Mucosa of stomach (tissue), 1 donor: ENCODE results near the gene SPAG7.

Source experiments
- H3K27me3 ChIP-seq: one replicate; pipeline ENCODE4 v1.7.0; 2013; ENCODE audit warnings: mild to moderate bottlenecking, low read length; ENCODE audit not compliant: control insufficient read depth, insufficient read depth
- H3K36me3 ChIP-seq: one replicate; pipeline ENCODE4 v1.7.0; 2013; ENCODE audit warnings: low read length; ENCODE audit not compliant: control insufficient read depth, insufficient read depth
- H3K4me1 ChIP-seq: one replicate; pipeline ENCODE4 v1.7.0; 2013; ENCODE audit warnings: mild to moderate bottlenecking, low read length; ENCODE audit not compliant: control insufficient read depth, insufficient read depth
- H3K4me3 ChIP-seq: one replicate; pipeline ENCODE4 v1.7.0; 2013; ENCODE audit warnings: low read length
- H3K9ac ChIP-seq: one replicate; pipeline ENCODE4 v1.7.0; 2013; ENCODE audit warnings: mild to moderate bottlenecking, low read length, moderate library complexity
- H3K9me3 ChIP-seq: one replicate; pipeline ENCODE4 v1.7.0; 2013; ENCODE audit warnings: mild to moderate bottlenecking, low read length, moderate library complexity; ENCODE audit not compliant: control insufficient read depth
- donor health status: Pancreatic carcinoma.

The SPAG7 gene

DNA sequence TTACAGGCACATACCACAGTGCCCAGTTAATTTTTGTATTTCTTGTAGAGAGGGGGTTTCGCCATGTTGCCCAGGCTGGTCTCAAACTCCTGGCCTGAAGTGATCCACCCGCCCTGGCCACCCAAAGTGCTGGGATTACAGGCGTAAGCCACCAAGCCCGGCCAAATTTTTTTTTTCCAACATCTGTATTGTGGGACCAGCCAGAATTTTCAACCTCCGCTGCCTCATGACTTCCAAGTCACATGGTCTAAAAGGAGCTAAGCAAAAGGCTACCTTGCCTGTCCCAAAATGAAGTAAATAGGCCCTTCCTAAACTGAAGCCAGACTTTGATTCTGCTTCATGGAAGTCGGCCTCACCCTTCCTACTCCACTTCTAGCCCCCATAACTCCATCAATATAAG, 4.2 kb upstream of the SPAG7 start:
- H3K4me3 ChIP-seq = no peak overlapping the region
- no peaks in the 10 kb centered on the region for H3K9me3 ChIP-seq
- no peak overlapping the region for H3K9ac ChIP-seq
- no peaks in the 10 kb centered on the region for H3K27me3 ChIP-seq
- peaks cover 14% of the 10 kb centered on the region for H3K4me1 ChIP-seq
- peaks cover 11% of the 10 kb centered on the region for H3K36me3 ChIP-seq

DNA sequence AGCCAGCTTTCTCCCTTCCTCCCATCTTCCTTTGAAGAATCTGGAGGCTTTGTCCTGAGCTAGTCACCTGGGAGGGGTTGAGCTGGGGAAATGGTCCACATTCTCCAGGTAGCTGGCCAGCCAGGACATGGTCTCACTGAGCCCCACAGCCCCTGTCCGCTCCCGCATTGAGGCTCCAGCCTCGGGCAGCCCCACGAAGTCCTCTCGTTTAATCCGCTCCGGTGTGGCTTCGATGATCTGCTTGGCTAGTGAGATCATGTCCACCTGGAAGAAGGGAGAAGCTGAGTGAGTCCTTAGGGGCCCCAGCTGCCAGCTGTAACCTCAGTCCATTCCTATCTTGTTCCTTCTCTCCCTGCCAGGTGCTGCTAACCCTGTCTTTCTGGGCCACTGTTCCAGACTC, 2.7 kb upstream of the SPAG7 start:
- Histone ChIP-seq H3K4me3 (no peak overlapping the region), H3K9ac (no peak overlapping the region), H3K27me3 (no peaks in the 10 kb centered on the region), H3K4me1 (peaks cover 20% of the 10 kb centered on the region), H3K9me3 (no peaks in the 10 kb centered on the region), H3K36me3 (peaks cover 11% of the 10 kb centered on the region)

DNA sequence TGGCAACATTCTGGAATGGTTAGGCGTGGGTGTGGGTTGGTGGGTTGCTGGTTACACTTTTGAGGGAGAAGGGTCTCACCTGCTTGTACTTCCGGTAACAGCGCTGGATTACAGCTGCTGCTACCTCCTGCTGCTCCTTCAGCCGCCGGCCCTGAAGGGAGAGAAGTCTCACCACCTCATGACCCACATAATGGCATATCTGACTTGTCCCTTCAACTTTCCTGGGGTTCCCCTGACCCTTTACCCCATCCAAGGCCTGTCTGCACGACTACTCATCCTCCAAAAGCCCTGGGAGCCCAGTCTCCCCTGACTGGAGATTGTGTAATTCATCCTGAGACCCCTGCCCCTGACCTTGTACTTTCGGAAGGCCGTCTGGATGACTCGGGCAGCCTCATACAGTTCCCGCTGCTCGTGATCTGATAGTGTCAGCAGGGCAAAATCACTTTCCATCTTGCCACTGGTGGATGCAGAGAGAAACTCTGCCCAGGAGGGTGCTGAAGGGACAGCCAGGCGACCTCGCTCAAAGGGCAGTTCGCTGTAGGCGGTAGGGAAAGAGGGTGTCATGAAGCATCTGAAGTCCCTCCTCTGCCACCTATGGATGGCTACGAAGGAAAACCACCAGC, 2.0 kb upstream of the SPAG7 start:
- Histone ChIP-seq H3K9ac (no peak overlapping the region), H3K27me3 (no peaks in the 10 kb centered on the region), H3K4me3 (no peak overlapping the region), H3K9me3 (no peaks in the 10 kb centered on the region), H3K36me3 (peaks cover 8% of the 10 kb centered on the region), H3K4me1 (peaks cover 20% of the 10 kb centered on the region)

DNA sequence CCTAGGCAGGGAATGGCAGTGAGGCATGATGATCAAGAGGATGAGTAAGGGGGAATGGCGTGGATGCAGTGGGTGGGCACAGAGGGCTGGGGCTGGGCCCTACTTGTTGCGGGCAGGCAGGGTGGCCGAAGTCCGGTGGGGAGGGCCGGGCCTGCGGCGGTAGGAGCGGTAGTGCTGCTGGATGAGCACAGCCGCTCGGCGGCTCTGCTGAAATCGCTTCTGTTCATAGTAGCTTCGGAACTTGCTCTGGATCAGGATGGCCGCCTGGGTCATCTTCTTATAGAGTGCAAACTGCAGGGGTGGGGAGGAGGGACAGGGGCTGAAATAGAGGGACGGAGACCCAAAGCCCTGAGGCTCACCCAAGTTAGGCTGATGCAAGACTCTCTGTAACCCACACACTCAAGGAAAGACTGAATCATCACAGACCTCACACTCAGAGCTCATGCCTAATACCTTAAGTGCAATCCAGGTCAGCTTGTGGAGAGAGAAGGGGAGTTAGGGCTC, 1.5 kb upstream of the SPAG7 start:
- no peak overlapping the region for H3K4me3 ChIP-seq
- peaks cover 20% of the 10 kb centered on the region for H3K4me1 ChIP-seq
- H3K9ac ChIP-seq = peak overlapping the region; percentile 85
- H3K27me3 ChIP-seq = no peaks in the 10 kb centered on the region
- no peaks in the 10 kb centered on the region for H3K9me3 ChIP-seq
- H3K36me3 ChIP-seq = peaks cover 2% of the 10 kb centered on the region

DNA sequence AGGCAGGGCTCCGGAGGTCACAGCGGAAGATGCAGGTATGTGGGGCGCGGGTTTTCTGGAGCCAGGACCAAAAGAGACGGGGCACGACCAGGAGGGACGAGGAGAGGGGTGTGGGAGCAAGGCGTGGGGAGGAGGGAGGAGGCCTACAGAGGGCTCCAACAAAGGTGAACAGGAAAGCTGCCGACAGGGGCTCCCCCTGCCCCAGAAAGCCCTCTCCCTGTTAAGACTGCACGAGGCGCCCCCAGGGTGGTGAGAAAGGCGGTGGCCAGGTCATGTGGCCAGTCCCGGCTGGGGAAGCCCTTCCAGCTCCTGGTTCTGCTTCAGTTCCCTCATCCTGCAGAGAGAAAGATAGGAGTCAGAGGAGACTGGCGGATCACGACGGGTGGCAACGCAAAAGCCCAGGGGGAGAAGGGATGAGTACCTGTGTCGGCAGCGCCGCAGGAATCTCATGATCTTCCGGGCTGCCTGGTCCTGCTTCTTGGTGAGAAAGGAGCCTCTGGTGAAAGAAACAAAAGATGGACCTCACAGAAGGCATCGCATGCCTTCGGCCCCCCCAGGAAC, 949 bp upstream of the SPAG7 start:
- H3K9me3 ChIP-seq = no peaks in the 10 kb centered on the region
- no peaks in the 10 kb centered on the region for H3K27me3 ChIP-seq
- H3K4me3 ChIP-seq = peak overlapping the region; percentile 77
- peaks cover 20% of the 10 kb centered on the region for H3K4me1 ChIP-seq
- peak overlapping the region; percentile 85 for H3K9ac ChIP-seq
- H3K36me3 ChIP-seq = no peaks in the 10 kb centered on the region

DNA sequence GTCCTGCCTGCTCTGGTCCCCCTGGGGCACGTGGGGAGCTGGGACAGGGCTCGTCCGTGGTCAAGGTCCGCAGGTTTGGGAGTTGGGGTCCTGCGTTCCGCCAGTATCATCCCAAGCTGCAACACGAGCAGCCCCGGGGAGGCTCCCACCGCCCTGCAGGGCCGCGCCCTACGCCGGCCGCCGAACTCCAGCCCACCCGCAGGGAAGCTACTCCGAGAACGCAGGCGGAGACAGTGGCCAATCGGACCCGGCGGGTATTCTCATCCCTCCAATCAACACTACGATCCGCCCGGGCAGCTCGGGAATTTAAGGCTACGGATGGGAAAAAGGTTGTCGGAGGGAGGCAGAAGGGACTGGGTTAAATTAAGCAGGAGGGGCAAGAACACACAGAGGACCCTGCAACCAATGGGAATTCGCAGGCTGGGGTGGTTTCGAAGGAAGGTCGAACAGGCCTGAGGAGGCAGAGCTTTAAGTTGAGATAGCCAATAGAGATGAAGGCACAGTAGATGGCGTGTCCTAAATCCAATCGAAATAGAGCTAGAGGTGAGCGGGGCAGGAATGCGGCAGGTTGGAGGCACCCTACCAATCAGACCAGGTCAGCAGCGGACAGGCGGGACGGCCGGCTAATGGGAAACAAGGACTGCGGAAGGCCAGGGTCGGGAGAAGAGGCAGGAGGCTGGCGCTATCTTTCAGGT, 626 bp downstream of the SPAG7 start:
- no peaks in the 10 kb centered on the region for H3K36me3 ChIP-seq
- H3K4me3 ChIP-seq = peak overlapping the region; percentile 78
- no peaks in the 10 kb centered on the region for H3K27me3 ChIP-seq
- H3K9ac ChIP-seq = peak overlapping the region; percentile 85
- no peaks in the 10 kb centered on the region for H3K9me3 ChIP-seq
- peaks cover 20% of the 10 kb centered on the region for H3K4me1 ChIP-seq

DNA sequence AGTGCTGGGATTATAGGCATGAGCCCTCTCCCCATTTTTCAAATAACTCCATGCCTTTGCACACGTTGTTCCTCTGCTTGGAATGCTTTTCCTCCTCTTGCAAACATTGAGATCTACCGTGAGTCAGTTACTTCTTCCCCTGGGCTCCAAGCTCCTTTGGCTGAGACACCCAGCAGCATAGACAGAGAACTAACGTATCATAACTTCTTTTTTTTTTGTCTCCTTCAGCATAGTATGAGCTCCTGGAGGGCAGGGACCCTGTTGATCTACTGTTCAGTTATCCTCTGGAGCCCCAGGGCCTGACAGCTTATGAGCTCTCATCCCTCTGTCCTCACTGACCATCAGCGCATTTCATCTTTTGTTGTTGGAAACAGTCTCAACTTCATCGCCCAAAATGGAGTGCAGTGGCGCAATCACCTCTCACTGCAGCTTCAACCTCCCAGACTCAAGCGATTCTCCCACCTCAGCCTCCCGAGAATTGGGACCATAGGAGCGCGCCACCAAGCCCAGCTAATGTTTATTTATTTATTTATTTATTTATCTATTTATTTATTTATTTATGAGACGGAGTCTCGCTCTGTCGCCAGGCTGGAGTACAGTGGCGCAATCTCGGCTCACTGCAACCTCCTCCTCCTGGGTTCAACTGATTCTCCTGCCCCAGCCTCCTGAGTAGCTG, 2.2 kb downstream of the SPAG7 start:
- no peaks in the 10 kb centered on the region for H3K36me3 ChIP-seq
- H3K9ac ChIP-seq = no peak overlapping the region
- peaks cover 20% of the 10 kb centered on the region for H3K4me1 ChIP-seq
- no peak overlapping the region for H3K4me3 ChIP-seq
- H3K9me3 ChIP-seq = no peaks in the 10 kb centered on the region
- H3K27me3 ChIP-seq = no peaks in the 10 kb centered on the region

DNA sequence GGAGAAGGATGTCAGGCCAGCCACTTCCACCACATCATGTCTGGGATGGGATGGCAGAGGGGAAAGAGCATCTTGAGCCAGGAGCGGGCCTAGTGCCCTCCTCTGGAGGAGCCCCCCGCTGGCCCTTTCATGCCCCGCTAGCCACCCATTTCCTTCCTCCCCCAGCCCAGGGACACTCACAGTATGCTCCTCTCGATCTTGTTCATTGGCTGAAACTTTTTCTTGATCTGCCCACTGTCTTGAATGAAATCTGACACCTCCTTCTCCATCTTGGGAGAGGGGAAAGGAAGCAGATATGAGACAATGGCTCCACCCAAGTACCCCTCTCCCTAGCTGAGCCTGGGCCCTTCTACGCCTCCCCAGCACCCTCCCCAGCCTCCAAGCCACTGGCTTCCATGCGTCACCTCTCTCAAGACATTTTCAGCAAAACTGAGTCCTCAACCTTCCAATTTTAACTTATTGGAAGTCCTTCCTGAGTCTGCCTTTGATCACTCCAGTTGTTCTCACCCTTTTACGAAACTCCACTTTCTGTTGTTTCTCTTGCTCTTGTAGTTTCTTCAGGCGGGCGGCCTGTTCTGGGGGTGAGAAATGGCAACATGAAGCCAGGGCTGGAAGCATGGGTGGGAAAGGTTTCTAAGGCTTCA, 7.2 kb downstream of the SPAG7 start:
- peaks cover 7% of the 10 kb centered on the region for H3K4me1 ChIP-seq
- H3K36me3 ChIP-seq = no peaks in the 10 kb centered on the region
- H3K9me3 ChIP-seq = no peaks in the 10 kb centered on the region
- H3K27me3 ChIP-seq = no peaks in the 10 kb centered on the region
- H3K9ac ChIP-seq = no peak overlapping the region
- no peak overlapping the region for H3K4me3 ChIP-seq

DNA sequence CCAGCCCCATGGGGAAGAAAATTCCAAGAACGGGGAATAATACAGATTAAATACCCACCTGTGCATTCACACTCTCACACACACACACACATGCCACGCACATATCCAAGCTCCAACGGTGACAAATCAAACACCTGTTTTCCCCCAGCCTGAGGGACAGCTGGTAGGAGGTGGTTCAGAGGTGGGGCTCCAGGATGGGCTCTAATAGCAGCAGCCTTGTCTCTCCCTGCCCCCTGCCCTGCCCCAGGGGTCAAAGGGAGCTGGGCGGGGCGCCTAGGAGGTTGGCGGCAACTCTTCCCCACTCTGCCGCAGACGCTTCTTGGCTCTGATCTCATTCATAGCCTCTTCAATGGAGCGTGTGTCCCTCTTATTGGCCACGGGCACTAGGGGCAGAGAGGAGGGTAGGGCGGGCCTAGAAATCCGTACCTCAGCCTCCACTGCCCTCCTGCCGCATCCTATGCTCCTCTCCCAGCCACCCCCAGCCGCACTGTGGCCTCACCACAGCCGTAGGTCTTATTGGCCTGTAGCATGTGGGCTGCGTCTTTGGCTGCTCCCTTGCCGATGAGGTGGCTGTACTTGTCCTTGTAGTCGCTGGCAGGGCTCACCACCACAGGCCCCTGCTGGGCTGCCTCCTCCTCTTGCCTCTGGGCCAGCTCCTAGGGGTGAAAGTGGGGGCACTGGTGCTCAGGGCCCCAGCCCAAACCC, 8.2 kb downstream of the SPAG7 start:
- Histone ChIP-seq H3K36me3 (no peaks in the 10 kb centered on the region), H3K4me1 (peaks cover 7% of the 10 kb centered on the region), H3K4me3 (no peak overlapping the region), H3K9me3 (no peaks in the 10 kb centered on the region), H3K9ac (no peak overlapping the region), H3K27me3 (no peaks in the 10 kb centered on the region)

DNA sequence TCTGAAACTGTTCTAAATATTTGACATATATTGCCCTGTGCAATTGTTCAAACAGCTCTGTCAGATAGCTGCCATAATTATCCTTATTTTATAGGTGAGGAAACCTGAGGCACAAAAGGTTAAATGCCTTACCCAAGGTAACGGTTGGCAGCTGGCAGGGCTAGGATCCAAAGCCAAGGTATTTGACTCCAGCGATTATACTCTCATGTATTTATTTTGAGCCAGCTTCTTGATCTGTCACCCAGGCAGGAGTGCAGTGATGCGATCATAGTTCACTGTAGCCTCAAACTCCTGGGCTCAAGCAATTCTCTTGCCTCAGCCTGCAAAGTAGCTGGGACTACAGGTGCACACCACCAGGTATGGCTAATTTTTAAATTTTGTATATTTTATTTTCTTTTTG, 9.5 kb downstream of the SPAG7 start:
- H3K9me3 ChIP-seq = no peaks in the 10 kb centered on the region
- no peak overlapping the region for H3K4me3 ChIP-seq
- H3K27me3 ChIP-seq = no peaks in the 10 kb centered on the region
- peaks cover 16% of the 10 kb centered on the region for H3K4me1 ChIP-seq
- no peaks in the 10 kb centered on the region for H3K36me3 ChIP-seq
- H3K9ac ChIP-seq = no peak overlapping the region

DNA sequence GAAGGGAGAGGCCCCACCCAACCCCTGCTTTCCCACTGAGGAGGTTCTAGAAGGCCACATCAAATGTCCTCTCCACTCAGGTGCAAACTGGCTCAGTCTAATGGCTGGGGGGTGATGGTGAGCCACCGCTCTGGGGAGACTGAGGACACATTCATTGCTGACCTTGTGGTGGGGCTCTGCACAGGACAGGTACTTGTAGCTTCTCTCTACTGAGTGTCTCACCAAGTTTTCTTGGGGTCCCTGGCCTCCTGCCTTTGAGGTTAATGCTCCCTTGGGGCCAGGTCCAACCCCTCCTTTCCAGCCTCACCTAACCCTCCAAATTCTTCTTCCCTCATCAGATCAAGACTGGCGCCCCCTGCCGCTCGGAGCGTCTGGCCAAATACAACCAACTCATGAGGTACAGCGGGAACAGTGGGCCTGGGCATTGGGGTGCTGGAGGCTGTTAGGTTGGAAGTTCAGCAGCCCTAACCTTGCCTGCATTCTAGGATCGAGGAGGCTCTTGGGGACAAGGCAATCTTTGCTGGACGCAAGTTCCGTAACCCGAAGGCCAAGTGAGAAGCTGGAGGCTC, 11.0 kb downstream of the SPAG7 start:
- H3K27me3 ChIP-seq = no peaks in the 10 kb centered on the region
- no peak overlapping the region for H3K4me3 ChIP-seq
- H3K9me3 ChIP-seq = no peaks in the 10 kb centered on the region
- peaks cover 18% of the 10 kb centered on the region for H3K4me1 ChIP-seq
- no peak overlapping the region for H3K9ac ChIP-seq
- H3K36me3 ChIP-seq = no peaks in the 10 kb centered on the region
